K562 (cell line): ENCODE results near the gene PDIA4. TPM values are rescaled to one million over a fixed set of nuclear protein-coding genes. Genes with fewer than 3 reads are reported as not detected.

Source experiments
- ATAC-seq: fragments of 200-7000 bp; cut with Tn5 transposase; 3 replicates; pipeline ENCODE4 v1.9.1; 2020; ENCODE audit warnings: moderate library complexity
- BruUV-seq: library from RNA; stranded (reverse); fragments of 400-500 nt; replicated peaks from 2 replicates; lab custom pipeline; 2021; lab: Mats Ljungman, UMichigan
- CTCF ChIA-PET: fragments of 300-600 bp; formaldehyde crosslinking; extraction: SDS; loops from one replicate; lab custom pipeline; 2021; ENCODE audit warnings: low intra/inter-chr PET ratio; lab: Yijun Ruan, JAX
- POLR2A ChIA-PET: fragments of 300-600, 350-650 bp; sonication (Branson Sonifier 250); formaldehyde crosslinking; extraction: SDS; loops from one replicate; lab custom pipeline; 2021; ENCODE audit warnings: antibody characterized with exemption, inconsistent platforms; lab: Yijun Ruan, JAX
- DNase-seq, 4 experiments: peaks; one replicate each; pipeline versions ENCODE4 v3.0.0 to v3.0.0-alpha.2; 2011 to 2018; ENCODE audit warnings: low spot score in 3 of 4, mixed read lengths in 3 of 4; ENCODE audit errors: extremely low read depth in 1 of 4
- FAIRE-seq: peaks from 2 replicates; lab custom pipeline; 2011; peaks lifted over from hg19 to GRCh38; lab: Jason Lieb, UNC
- H2AFZ ChIP-seq: 2 replicates; pipeline ENCODE4 v1.6.0; 2011; ENCODE audit warnings: low read depth, low read length, control low read depth, inconsistent platforms
- H3K27ac ChIP-seq: fragments of 200-600 bp; 3 replicates; pipeline ENCODE4 v1.8.0; 2011; ENCODE audit warnings: low read depth, mild to moderate bottlenecking, control low read depth, inconsistent platforms, low read length, moderate library complexity, mixed read lengths; ENCODE audit errors: extremely low read depth
- H3K27me3 ChIP-seq, 2 experiments: fragments of 300-600 bp in 1 of 2; 2 replicates in 1 of 2; 3 replicates in 1 of 2; pipeline versions ENCODE4 v1.6.0 to v1.8.0; 2011; ENCODE audit warnings: inconsistent platforms in 2 of 2, low read length in 2 of 2, mild to moderate bottlenecking in 1 of 2, mixed read lengths in 1 of 2, moderate library complexity in 1 of 2; ENCODE audit not compliant: control insufficient read depth in 2 of 2, insufficient read depth in 2 of 2
- H3K36me3 ChIP-seq: fragments of 300-600 bp; 3 replicates; pipeline ENCODE4 v1.8.0; 2011; ENCODE audit warnings: mild to moderate bottlenecking, low read length, inconsistent platforms; ENCODE audit not compliant: control insufficient read depth, insufficient read depth
- H3K4me1 ChIP-seq, 2 experiments: fragments of 200-600 bp in 1 of 2; replicated peaks in 1 of 2; 2 replicates in 1 of 2; 3 replicates in 1 of 2; pipeline versions ENCODE4 v1.5.1 to v1.8.0; 2011; ENCODE audit warnings: inconsistent platforms in 2 of 2, low read length in 2 of 2, mild to moderate bottlenecking in 1 of 2, mixed read lengths in 1 of 2, moderate library complexity in 1 of 2; ENCODE audit not compliant: control insufficient read depth in 2 of 2, insufficient read depth in 2 of 2
- H3K4me2 ChIP-seq: 2 replicates; pipeline ENCODE4 v1.6.1; 2011; ENCODE audit warnings: low read length, control low read depth, inconsistent platforms, mixed read lengths; ENCODE audit not compliant: insufficient read depth
- H3K4me3 ChIP-seq: fragments of 200-600 bp; sonication (generic), shearing (Covaris generic); 2 replicates; pipeline ENCODE4 v1.5.1; 2016; ENCODE audit warnings: control low read depth, inconsistent platforms
- H3K79me2 ChIP-seq: fragments of 200-600 bp; 3 replicates; pipeline ENCODE4 v1.8.0; 2011; ENCODE audit warnings: low read length, inconsistent platforms; ENCODE audit not compliant: control insufficient read depth, insufficient read depth
- H3K9ac ChIP-seq, 2 experiments: 2 replicates each; pipeline versions ENCODE4 v1.6.0 to v1.6.1; 2011; ENCODE audit warnings: low read depth in 2 of 2, low read length in 2 of 2, control low read depth in 1 of 2, inconsistent platforms in 1 of 2, mild to moderate bottlenecking in 1 of 2, mixed read lengths in 1 of 2; ENCODE audit not compliant: insufficient read depth in 1 of 2
- H3K9me1 ChIP-seq: one replicate; pipeline ENCODE4 v1.6.0; 2011; ENCODE audit warnings: inconsistent platforms, mild to moderate bottlenecking, low read length, moderate library complexity; ENCODE audit not compliant: control insufficient read depth, insufficient read depth
- H3K9me3 ChIP-seq: replicated peaks from 2 replicates; pipeline ENCODE4 v1.5.1; 2011; ENCODE audit warnings: low read depth, low read length, inconsistent platforms; ENCODE audit not compliant: control insufficient read depth, insufficient read depth
- H4K20me1 ChIP-seq: replicated peaks from 2 replicates; pipeline ENCODE4 v1.6.1; 2011; ENCODE audit warnings: low read length, inconsistent platforms, mixed read lengths; ENCODE audit not compliant: control insufficient read depth, insufficient read depth
- BDP1 ChIP-seq: IDR thresholded peaks from 3 replicates; pipeline ENCODE4 v1.6.1; 2011; ENCODE audit not compliant: insufficient read length, insufficient read depth
- BRCA1 ChIP-seq, 2 experiments: fragments of 450-650 bp in 1 of 2; sonication (generic) in 1 of 2; formaldehyde crosslinking in 1 of 2; IDR thresholded peaks; 2 replicates each; pipeline versions ENCODE4 v1.5.0 to v1.6.1; 2017 to 2020; ENCODE audit warnings: mild to moderate bottlenecking in 1 of 2, missing genetic modification reagents in 1 of 2
- C11orf30 ChIP-seq: fragments of 450-650 bp; IDR thresholded peaks from 2 replicates; pipeline ENCODE4 v1.6.1; 2016; ENCODE audit warnings: low read depth, mild to moderate bottlenecking
- CBFB ChIP-seq: sonication (generic); formaldehyde crosslinking; IDR thresholded peaks from 2 replicates; pipeline ENCODE4 v1.4.0; 2020; ENCODE audit warnings: mild to moderate bottlenecking, missing genetic modification reagents
- CREB1 ChIP-seq, 2 experiments: sonication (generic) in 1 of 2; formaldehyde crosslinking in 1 of 2; IDR thresholded peaks; 2 replicates each; pipeline versions ENCODE4 v1.6.1 to v1.8.0; 2012 to 2022; ENCODE audit warnings: inconsistent platforms in 1 of 2, mild to moderate bottlenecking in 1 of 2, missing genetic modification reagents in 1 of 2, moderate library complexity in 1 of 2
- FOXM1 ChIP-seq, 2 experiments: fragments of 450-650 bp in 1 of 2; sonication (generic) in 1 of 2; formaldehyde crosslinking in 1 of 2; IDR thresholded peaks; 2 replicates each; pipeline versions ENCODE4 v1.6.1 to v1.9.0; 2017 to 2022; ENCODE audit warnings: low read depth in 2 of 2, mild to moderate bottlenecking in 2 of 2, missing genetic modification reagents in 1 of 2, moderate library complexity in 1 of 2
- KLF13 ChIP-seq: fragments of 450-650 bp; IDR thresholded peaks from 2 replicates; pipeline ENCODE4 v1.6.1; 2016; ENCODE audit warnings: missing genetic modification characterization, low read depth, mild to moderate bottlenecking, missing compliant biosample characterization, moderate library complexity, borderline replicate concordance
- MTA2 ChIP-seq: fragments of 450-650 bp; IDR thresholded peaks from 2 replicates; pipeline ENCODE4 v1.6.1; 2016; ENCODE audit warnings: low read depth
- MYC ChIP-seq, 2 experiments: fragments of 250-450 bp in 1 of 2; sonication (Bioruptor Pico) in 1 of 2; IDR thresholded peaks; 2 replicates each; pipeline versions ENCODE4 v1.5.1 to v1.6.1; 2012 to 2021; ENCODE audit warnings: low read depth in 2 of 2, borderline replicate concordance in 1 of 2, improper control_type of control experiment in 1 of 2, low read length in 1 of 2, mild to moderate bottlenecking in 1 of 2, moderate library complexity in 1 of 2
- RBM25 ChIP-seq: fragments of 200-400 bp; formaldehyde crosslinking; IDR thresholded peaks from 2 replicates; pipeline ENCODE4 v1.6.1; 2018; ENCODE audit warnings: low read length, low read depth, moderate library complexity; ENCODE audit not compliant: severe bottlenecking
- SOX6 ChIP-seq: fragments of 450-650 bp; IDR thresholded peaks from 2 replicates; pipeline ENCODE4 v1.6.1; 2014; ENCODE audit warnings: mild to moderate bottlenecking
- SPI1 ChIP-seq: IDR thresholded peaks from 2 replicates; pipeline ENCODE4 v1.6.1; 2011; ENCODE audit warnings: low read depth, low read length, control low read depth, borderline replicate concordance
- WGBS: fragments of 100-300 bp; shearing (Covaris generic); methylation state at CpG from one replicate; pipeline ENCODE4 v1.1.6; 2016; ENCODE audit warnings: low coverage, mixed read lengths; ENCODE audit not compliant: insufficient coverage; ENCODE audit errors: missing lambda C conversion rate; 5-methylcytosine and 5-hydroxymethylcytosine counted together
- in situ Hi-C: fragments of 300-500 bp; cut with MboI; formaldehyde crosslinking; loops from 4 replicates; pipeline ENCODE4 v1.15.0; 2018; ENCODE audit warnings: inconsistent platforms, mixed read lengths
- intact Hi-C: fragments of 100-400 bp; cut with micrococcal nuclease; formaldehyde crosslinking; loops from 2 replicates; pipeline ENCODE4 v1.14.2; 2022
- polyA plus RNA-seq, 8 experiments: library from polyadenylated mRNA; depleted of rRNA in 4 of 8; stranded (reverse) in 5 of 8; unstranded in 3 of 8; fragments of >200 nt; fragmentation: Nextera tagmentation in 2 of 8; fragmentation: Illumina TruSeq in 1 of 8; extraction: Ambion mirVana in 2 of 8; extraction: Trizol in 1 of 8; gene quantifications; 2 replicates each; pipeline versions ENCODE4 v1.2.1 to v1.2.3, GENCODE V29; 2011 to 2014; ENCODE audit warnings: inconsistent platforms in 1 of 8, missing spikeins in 1 of 8
- total RNA-seq, 7 experiments: library from RNA; depleted of rRNA in 6 of 7; stranded (reverse); fragments of >200 nt in 6 of 7; fragmentation: Illumina TruSeq in 2 of 7; extraction: Trizol in 2 of 7; gene quantifications; 2 replicates each; pipeline versions ENCODE4 v1.2.1 to v1.2.3, GENCODE V29; 2011 to 2021; ENCODE audit warnings: low replicate concordance in 1 of 7
- TF ChIP-seq, protein P1 (sequence below), 2 experiments: fragments of 450-650 bp; conservative IDR thresholded peaks; 2 replicates each; pipeline ENCODE4 v1.6.1; 2017; ENCODE audit warnings: mild to moderate bottlenecking in 2 of 2, moderate library complexity in 2 of 2
- TF ChIP-seq, protein P2 (sequence below): sonication (generic); formaldehyde crosslinking; IDR thresholded peaks from 2 replicates; pipeline ENCODE4 v1.8.0; 2022; ENCODE audit warnings: mild to moderate bottlenecking, missing genetic modification reagents
- TF ChIP-seq, protein P3 (sequence below), 2 experiments: fragments of 450-650 bp in 1 of 2; sonication (generic) in 1 of 2; formaldehyde crosslinking in 1 of 2; IDR thresholded peaks in 1 of 2; conservative IDR thresholded peaks in 1 of 2; 2 replicates each; pipeline versions ENCODE4 v1.6.1 to v1.8.1; 2016 to 2023; ENCODE audit warnings: mild to moderate bottlenecking in 2 of 2, moderate library complexity in 2 of 2, inconsistent platforms in 1 of 2, missing genetic modification reagents in 1 of 2

PDIA4 gene
- total and polyA plus RNA-seq, 9 of the 15 experiments (the other 6 are each of a cell fraction or from before 2014, with no cell fraction given) = 9.1 to 175 (median 146) TPM

DNA sequence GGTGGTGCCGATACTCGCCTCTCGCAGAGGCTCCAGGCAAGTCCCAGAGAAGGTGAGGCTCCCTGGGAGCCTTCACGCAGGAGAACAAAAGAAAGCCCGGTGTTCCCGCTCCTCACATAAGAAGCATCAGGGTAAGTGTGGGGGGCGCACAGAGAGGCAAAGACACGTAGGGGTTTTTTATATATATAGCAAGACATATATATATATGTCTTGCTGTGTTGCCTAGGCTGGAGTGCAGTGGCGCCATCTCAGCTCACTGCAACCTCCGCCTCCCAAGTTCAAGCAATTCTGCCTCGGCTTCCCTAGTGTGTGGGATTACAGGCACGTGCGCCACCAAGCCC, 61.3 kb downstream of the PDIA4 start:
- H2AFZ ChIP-seq = peak overlapping the region; percentile 84
- FAIRE-seq = no peak
- DNase-seq = no peak
- intact Hi-C loops = loop anchor here (1.0 kb wide), 1 partner anchor 463 kb away; no protein-coding TSS in a partner anchor
- ChIA-PET POLR2A (interaction anchor here (1.1 kb wide), 1 partner anchor 9 kb away, joined by 3 read pairs; no protein-coding TSS in a partner anchor), CTCF (interaction anchor here (0.5 to 1.5 kb wide), 4 partner anchors 19 to 702 kb away, joined by 3 to 4 read pairs (median 3); no protein-coding TSS in a partner anchor)
- no peaks in the 10 kb centered on the region for H3K27me3 ChIP-seq
- H3K9me3 ChIP-seq = no peaks in the 10 kb centered on the region
- TF ChIP-seq, protein P1, sequence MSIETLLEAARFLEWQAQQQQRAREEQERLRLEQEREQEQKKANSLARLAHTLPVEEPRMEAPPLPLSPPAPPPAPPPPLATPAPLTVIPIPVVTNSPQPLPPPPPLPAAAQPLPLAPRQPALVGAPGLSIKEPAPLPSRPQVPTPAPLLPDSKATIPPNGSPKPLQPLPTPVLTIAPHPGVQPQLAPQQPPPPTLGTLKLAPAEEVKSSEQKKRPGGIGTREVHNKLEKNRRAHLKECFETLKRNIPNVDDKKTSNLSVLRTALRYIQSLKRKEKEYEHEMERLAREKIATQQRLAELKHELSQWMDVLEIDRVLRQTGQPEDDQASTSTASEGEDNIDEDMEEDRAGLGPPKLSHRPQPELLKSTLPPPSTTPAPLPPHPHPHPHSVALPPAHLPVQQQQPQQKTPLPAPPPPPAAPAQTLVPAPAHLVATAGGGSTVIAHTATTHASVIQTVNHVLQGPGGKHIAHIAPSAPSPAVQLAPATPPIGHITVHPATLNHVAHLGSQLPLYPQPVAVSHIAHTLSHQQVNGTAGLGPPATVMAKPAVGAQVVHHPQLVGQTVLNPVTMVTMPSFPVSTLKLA (conservative IDR thresholded peaks at IDR 0.05) = 0 out of 4 replicates have a peak, but pooled peaks of 1 of the 2 experiments have one; percentile 1
- TF ChIP-seq RBM25 (no peak), MYC (IDR thresholded peaks at IDR 0.05; ENCODE audit: low read depth, low read length) (0 out of 2 replicates have a peak, but pooled peaks have one; percentile 1), MYC (CRISPR knock-in tag; IDR thresholded peaks at IDR 0.05; ENCODE audit: borderline replicate concordance, low read depth) (no peak), MTA2 (no peak), CREB1 (IDR thresholded peaks at IDR 0.05) (no peak; the same call in 1 of the 2 replicates), CREB1 (CRISPR knock-in tag; IDR thresholded peaks at IDR 0.05) (no peak), BRCA1 (IDR thresholded peaks at IDR 0.05) (no peak), BRCA1 (CRISPR knock-in tag; IDR thresholded peaks at IDR 0.05) (0 out of 2 replicates have a peak, but pooled peaks have one; percentile 43), SPI1 (no peak), FOXM1 (IDR thresholded peaks at IDR 0.05; ENCODE audit: low read depth) (0 out of 2 replicates have a peak, but pooled peaks have one; percentile 24), FOXM1 (CRISPR knock-in tag; IDR thresholded peaks at IDR 0.05; ENCODE audit: low read depth) (no peak), BDP1 (no peak), KLF13 (no peak), CBFB (CRISPR knock-in tag) (0 out of 2 replicates have a peak, but pooled peaks have one; percentile 32), SOX6 (no peak), C11orf30 (no peak)
- TF ChIP-seq, protein P2, sequence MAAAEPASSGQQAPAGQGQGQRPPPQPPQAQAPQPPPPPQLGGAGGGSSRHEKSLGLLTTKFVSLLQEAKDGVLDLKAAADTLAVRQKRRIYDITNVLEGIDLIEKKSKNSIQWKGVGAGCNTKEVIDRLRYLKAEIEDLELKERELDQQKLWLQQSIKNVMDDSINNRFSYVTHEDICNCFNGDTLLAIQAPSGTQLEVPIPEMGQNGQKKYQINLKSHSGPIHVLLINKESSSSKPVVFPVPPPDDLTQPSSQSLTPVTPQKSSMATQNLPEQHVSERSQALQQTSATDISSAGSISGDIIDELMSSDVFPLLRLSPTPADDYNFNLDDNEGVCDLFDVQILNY (CRISPR knock-in tag) = no peak
- TF ChIP-seq, protein P3, sequence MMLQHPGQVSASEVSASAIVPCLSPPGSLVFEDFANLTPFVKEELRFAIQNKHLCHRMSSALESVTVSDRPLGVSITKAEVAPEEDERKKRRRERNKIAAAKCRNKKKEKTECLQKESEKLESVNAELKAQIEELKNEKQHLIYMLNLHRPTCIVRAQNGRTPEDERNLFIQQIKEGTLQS (IDR thresholded peaks at IDR 0.05) = no peak
- TF ChIP-seq, protein P3 (CRISPR knock-in tag; conservative IDR thresholded peaks at IDR 0.05) = 0 out of 2 replicates have a peak, but pooled peaks have one; percentile 1
- no peaks in the 10 kb centered on the region for H3K36me3 ChIP-seq
- no peak overlapping the region for H3K27ac ChIP-seq
- peak overlapping the region; percentile 18; the same call in 1 of the 2 replicates for H3K4me3 ChIP-seq
- 21% methylated on average over 13 of the region's 13 CpGs for WGBS
- H3K79me2 ChIP-seq = no peaks in the 10 kb centered on the region
- peak overlapping the region in 1 of 2 experiments; percentile 76; a peak in 2 of 4 replicates for H3K9ac ChIP-seq
- in situ Hi-C loops = loop anchor here (10.0 to 25.0 kb wide), 2 partner anchors 380 to 702 kb away; partner anchors contain the start of gene C7orf33
- H3K4me1 ChIP-seq = peaks cover 12 to 32% of the 10 kb centered on the region in 2 experiments; a peak in 4 of 5 replicates
- BruUV-seq = no TSS peak
- H3K4me2 ChIP-seq = peak overlapping the region; percentile 63
- no peaks in the 10 kb centered on the region for H4K20me1 ChIP-seq
- no peaks in the 10 kb centered on the region for H3K9me1 ChIP-seq
- ATAC-seq = peak; percentile 21; the same call in 2 of the 3 replicates
